Epithelial cell of esophagus (primary cell): ENCODE data around the gene SKIL.

Experiments used
- DNase-seq: peaks from one replicate; pipeline ENCODE4 v3.0.0; 2010; ENCODE audit warnings: low read depth
- H3K4me3 ChIP-seq: 2 replicates; pipeline ENCODE4 v1.5.1; 2011; ENCODE audit warnings: mild to moderate bottlenecking, low read length, control low read depth
- CTCF ChIP-seq: IDR thresholded peaks from 2 replicates; pipeline ENCODE4 v1.5.1; 2011; ENCODE audit warnings: low read depth, mild to moderate bottlenecking, low read length, control low read depth, inconsistent platforms; ENCODE audit not compliant: insufficient read depth; ENCODE audit errors: missing control alignments

SKIL gene

DNA sequence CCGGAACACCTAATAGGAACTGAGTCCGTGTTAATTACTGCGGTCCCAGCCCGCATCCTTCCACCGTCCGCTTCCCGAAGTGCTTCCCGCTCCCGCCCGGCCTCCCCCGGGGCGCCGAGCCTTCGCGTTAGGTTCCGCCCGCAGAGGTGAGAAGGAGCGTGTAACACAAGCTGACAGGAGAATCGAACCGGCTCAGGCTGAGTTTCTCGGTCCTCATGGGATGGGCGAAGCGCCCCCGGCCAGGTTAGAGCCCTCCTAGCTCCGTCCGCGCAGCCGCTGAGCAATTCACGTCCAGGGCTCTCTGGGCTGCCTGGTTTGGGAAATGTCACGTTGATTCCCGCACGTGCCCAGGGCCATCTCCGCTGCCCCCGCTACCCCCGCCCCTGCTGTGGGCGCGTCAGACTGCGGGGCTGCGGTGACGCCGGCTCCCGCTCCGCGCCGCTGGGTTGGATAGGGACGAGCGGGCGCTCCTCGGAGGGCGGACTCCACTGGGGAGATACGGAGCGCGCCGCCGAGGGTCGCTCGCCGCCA is 62.1 kb downstream of the SKIL start:
- TF ChIP-seq CTCF = no peak
- DNase-seq = no peak
- peak overlapping the region; percentile 14 for H3K4me3 ChIP-seq

DNA sequence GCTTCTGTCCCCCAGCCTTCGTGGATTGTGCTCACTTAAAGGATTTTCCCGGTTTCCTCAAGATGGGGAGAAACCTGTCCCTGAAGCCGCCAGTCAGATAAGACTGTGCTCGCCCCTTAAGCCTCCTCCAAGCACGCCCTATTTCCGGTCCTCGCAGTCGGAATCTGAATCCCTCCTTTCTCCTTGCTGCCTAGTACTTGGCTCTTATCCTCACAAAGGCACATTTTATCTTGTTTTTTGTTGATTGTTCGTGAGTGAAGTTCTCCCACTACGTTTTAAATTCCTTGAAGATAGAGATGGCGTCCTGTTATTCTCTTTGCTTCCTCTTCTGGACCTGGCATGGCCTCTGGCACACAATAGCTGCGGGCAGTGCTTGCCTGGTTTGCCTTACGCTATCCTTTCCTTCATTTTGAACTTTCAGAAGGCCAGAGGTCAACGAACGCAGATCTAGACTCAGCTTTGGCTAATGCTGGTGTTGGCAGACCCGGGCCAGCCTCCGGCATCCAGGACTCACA is 62.8 kb downstream of the SKIL start:
- TF ChIP-seq CTCF = no peak
- DNase-seq = no peak
- no peak overlapping the region for H3K4me3 ChIP-seq

GRCh38 chr3:170421111-170421641 is 63.7 kb downstream of the SKIL start:
- no peak for TF ChIP-seq CTCF
- no peak for DNase-seq
- no peak overlapping the region for H3K4me3 ChIP-seq

DNA sequence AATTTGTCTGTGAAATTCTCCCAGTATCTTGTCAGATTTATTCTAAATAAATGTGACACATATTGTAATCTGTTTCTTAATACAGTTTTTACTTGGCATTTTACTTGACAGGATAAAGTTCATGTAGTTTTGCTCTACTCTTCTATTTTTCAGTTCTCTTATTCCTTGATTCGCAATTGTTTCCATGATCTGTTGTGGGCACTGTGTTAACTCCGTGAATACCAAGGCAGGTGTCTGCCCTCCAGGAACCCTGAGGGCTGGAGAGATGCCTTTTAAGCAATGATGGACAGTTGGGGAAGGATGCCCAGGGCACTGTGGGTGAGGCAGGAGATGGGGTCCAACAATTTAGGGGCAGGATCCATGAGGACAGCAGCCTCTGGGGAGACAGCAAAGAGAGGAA is 64.2 kb downstream of the SKIL start:
- H3K4me3 ChIP-seq = no peak overlapping the region
- DNase-seq = no peak
- TF ChIP-seq CTCF = no peak

- no peak for DNase-seq
- no peak overlapping the region for H3K4me3 ChIP-seq
- TF ChIP-seq CTCF = no peak
These were observed 65.6 kb downstream of the SKIL start for GRCh38 chr3:170423001-170423615.

DNA sequence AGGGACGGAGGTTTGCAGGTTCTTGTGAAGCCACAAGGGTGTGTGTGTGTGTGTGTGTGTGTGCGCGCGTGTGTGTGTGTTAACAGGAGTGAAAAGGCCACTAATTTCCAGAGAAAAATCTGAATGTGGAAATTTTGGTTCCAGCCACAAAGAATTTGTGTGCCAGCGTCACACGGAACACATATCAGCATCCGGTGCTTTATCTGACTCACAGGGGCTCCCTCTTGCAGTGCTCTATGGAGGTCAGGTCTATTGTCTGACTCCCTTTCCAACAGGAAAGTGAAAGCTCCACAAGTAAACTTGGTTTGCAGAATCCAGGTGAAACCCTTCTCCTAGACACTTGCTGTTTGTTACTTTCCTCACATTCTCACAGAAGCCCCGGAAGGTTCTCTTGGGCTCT is 67.4 kb downstream of the SKIL start:
- no peak for TF ChIP-seq CTCF
- DNase-seq = no peak
- no peak overlapping the region for H3K4me3 ChIP-seq
